ENCODE measurements around the gene SLAMF1.

DNA sequence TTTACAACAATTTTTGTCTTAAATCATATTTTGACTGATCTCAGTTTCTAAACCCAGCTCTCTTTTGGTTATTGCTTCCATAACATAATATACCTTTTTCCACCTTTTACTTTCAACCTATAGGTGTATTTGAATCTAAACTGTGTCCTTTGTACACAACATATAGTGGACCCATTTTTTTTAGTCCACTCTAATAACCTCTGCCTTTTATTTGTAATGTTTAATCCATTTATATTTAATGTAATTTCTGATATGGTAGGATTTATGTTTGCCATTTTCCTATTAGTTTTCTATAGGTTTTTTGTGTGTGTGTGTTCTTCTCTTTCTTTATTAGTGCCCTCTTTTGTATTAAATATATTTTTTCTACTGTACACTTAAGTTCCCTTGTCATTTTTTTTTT is 22.4 kb upstream of the SLAMF1 start:
- TF ChIP-seq CTCF (IDR thresholded peaks at IDR 0.05) = no peak
- no peak for TF ChIP-seq POLR2AphosphoS5 (IDR thresholded peaks at IDR 0.05)
- TF ChIP-seq POLR2A (IDR thresholded peaks at IDR 0.05) = no peak

Data from upper lobe of left lung (tissue), 4 donors.